COLO668 (cell line): ENCODE results near the gene IFNGR1.

Source experiments
- DNase-seq: peaks from one replicate; lab custom pipeline; 2025; ENCODE audit not compliant: unreplicated experiment; lab: John Stamatoyannopoulos, UW

The IFNGR1 gene

GRCh38 chr6:137177611-137178010 lies 41.6 kb downstream of the IFNGR1 start:
- DNase-seq, result no peak

GRCh38 chr6:137176729-137177128 lies 42.5 kb downstream of the IFNGR1 start:
- DNase-seq, result no peak

- no peak for DNase-seq
Observed at GRCh38 chr6:137175868-137176245, 43.3 kb downstream of the IFNGR1 start.

GRCh38 chr6:137175157-137175867 lies 43.9 kb downstream of the IFNGR1 start:
- DNase-seq, result no peak

- DNase-seq, result no peak
Observed at GRCh38 chr6:137173501-137173900, 45.7 kb downstream of the IFNGR1 start, which contains the start of gene IL22RA2. TSS of gene IL22RA2 (minus strand) at chr6:137173644. CDS start at chr6:137161749, 11,895 bp downstream.

GRCh38 chr6:137172734-137173431 lies 46.3 kb downstream of the IFNGR1 start:
- no peak for DNase-seq

- no peak for DNase-seq
Observed at GRCh38 chr6:137171824-137172733, 47.1 kb downstream of the IFNGR1 start.

GRCh38 chr6:137171053-137171374 lies 48.2 kb downstream of the IFNGR1 start:
- no peak for DNase-seq

GRCh38 chr6:137170266-137171052 lies 48.7 kb downstream of the IFNGR1 start:
- DNase-seq, result no peak

- no peak for DNase-seq
Observed at GRCh38 chr6:137167702-137168377, 51.3 kb downstream of the IFNGR1 start.

GRCh38 chr6:137166247-137167098 lies 52.7 kb downstream of the IFNGR1 start:
- DNase-seq, result no peak

- DNase-seq, result peak; percentile 46
Observed at GRCh38 chr6:137165375-137166246, 53.6 kb downstream of the IFNGR1 start.

- DNase-seq, result no peak
Observed at GRCh38 chr6:137163732-137164318, 55.4 kb downstream of the IFNGR1 start.

GRCh38 chr6:137162692-137163306 lies 56.4 kb downstream of the IFNGR1 start:
- DNase-seq, result no peak

- DNase-seq, result no peak
Observed at GRCh38 chr6:137161949-137162348, 57.2 kb downstream of the IFNGR1 start.

- DNase-seq, result no peak
Observed at GRCh38 chr6:137160763-137161162, 58.4 kb downstream of the IFNGR1 start.

- no peak for DNase-seq
Observed at GRCh38 chr6:137159912-137160311, 59.3 kb downstream of the IFNGR1 start.

- no peak for DNase-seq
Observed at GRCh38 chr6:137157601-137158000, 61.6 kb downstream of the IFNGR1 start.
